Measurements from ENCODE around the gene CAPS. TPM values are rescaled to one million over a fixed set of nuclear protein-coding genes. Genes with fewer than 3 reads are reported as not detected.
A peak's percentile ranks its signal among the peaks of the same experiment; 100 is the strongest.

Gene CAPS
- total RNA-seq, 1 experiment from 2014 or later = 3.7 TPM

GRCh38 chr19:5943045-5943444 lies 29.0 kb downstream of the CAPS start:
- in situ Hi-C loops (cut with HindIII; ENCODE audit: low pct_unique_long_range_greater_than_20kb, low sequenced_read_pairs) = no loop called here

GRCh38 chr19:5943623-5944022 lies 29.6 kb downstream of the CAPS start:
- in situ Hi-C loops (cut with HindIII; ENCODE audit: low pct_unique_long_range_greater_than_20kb, low sequenced_read_pairs) = no loop called here
- DNase-seq (ENCODE audit: low read depth, low spot score) = no peak

More at GRCh38 chr19:5943045-5943444, 29.0 kb downstream of the CAPS start:
- no peak for DNase-seq (ENCODE audit: low read depth, low spot score)

GRCh38 chr19:5947435-5947834 lies 33.4 kb downstream of the CAPS start:
- in situ Hi-C loops (cut with HindIII; ENCODE audit: low pct_unique_long_range_greater_than_20kb, low sequenced_read_pairs) = no loop called here

GRCh38 chr19:5948752-5949564 lies 34.9 kb downstream of the CAPS start:
- DNase-seq (ENCODE audit: low read depth, low spot score) = no peak
- in situ Hi-C loops (cut with HindIII; ENCODE audit: low pct_unique_long_range_greater_than_20kb, low sequenced_read_pairs) = no loop called here

More at GRCh38 chr19:5947435-5947834, 33.4 kb downstream of the CAPS start:
- peak; percentile 49 for DNase-seq (ENCODE audit: low read depth, low spot score)

- no peak for DNase-seq (ENCODE audit: low read depth, low spot score)
- in situ Hi-C loops (cut with HindIII; ENCODE audit: low pct_unique_long_range_greater_than_20kb, low sequenced_read_pairs) = no loop called here
These were observed 35.8 kb downstream of the CAPS start for GRCh38 chr19:5949792-5950305.

GRCh38 chr19:5950741-5951140 lies 36.7 kb downstream of the CAPS start:
- in situ Hi-C loops (cut with HindIII; ENCODE audit: low pct_unique_long_range_greater_than_20kb, low sequenced_read_pairs) = no loop called here

GRCh38 chr19:5951338-5951861 lies 37.3 kb downstream of the CAPS start:
- DNase-seq (ENCODE audit: low read depth, low spot score) = no peak
- in situ Hi-C loops (cut with HindIII; ENCODE audit: low pct_unique_long_range_greater_than_20kb, low sequenced_read_pairs) = no loop called here

More at GRCh38 chr19:5950741-5951140, 36.7 kb downstream of the CAPS start:
- peak; percentile 1 for DNase-seq (ENCODE audit: low read depth, low spot score)

- in situ Hi-C loops (cut with HindIII; ENCODE audit: low pct_unique_long_range_greater_than_20kb, low sequenced_read_pairs) = no loop called here
- no peak for DNase-seq (ENCODE audit: low read depth, low spot score)
These were observed 38.4 kb downstream of the CAPS start for GRCh38 chr19:5952193-5953029.

GRCh38 chr19:5953030-5953589 lies 39.1 kb downstream of the CAPS start:
- in situ Hi-C loops (cut with HindIII; ENCODE audit: low pct_unique_long_range_greater_than_20kb, low sequenced_read_pairs) = no loop called here
- DNase-seq (ENCODE audit: low read depth, low spot score) = no peak

GRCh38 chr19:5953680-5954213 lies 39.7 kb downstream of the CAPS start:
- in situ Hi-C loops (cut with HindIII; ENCODE audit: low pct_unique_long_range_greater_than_20kb, low sequenced_read_pairs) = no loop called here
- no peak for DNase-seq (ENCODE audit: low read depth, low spot score)

- no peak for DNase-seq (ENCODE audit: low read depth, low spot score)
These were observed 40.2 kb downstream of the CAPS start for GRCh38 chr19:5954293-5954692.

GRCh38 chr19:5955636-5955935 lies 41.5 kb downstream of the CAPS start:
- DNase-seq (ENCODE audit: low read depth, low spot score) = no peak
- in situ Hi-C loops (cut with HindIII; ENCODE audit: low pct_unique_long_range_greater_than_20kb, low sequenced_read_pairs) = no loop called here

More at GRCh38 chr19:5954293-5954692, 40.2 kb downstream of the CAPS start:
- in situ Hi-C loops (cut with HindIII; ENCODE audit: low pct_unique_long_range_greater_than_20kb, low sequenced_read_pairs) = no loop called here

GRCh38 chr19:5956323-5956722 lies 42.3 kb downstream of the CAPS start:
- in situ Hi-C loops (cut with HindIII; ENCODE audit: low pct_unique_long_range_greater_than_20kb, low sequenced_read_pairs) = no loop called here
- no peak for DNase-seq (ENCODE audit: low read depth, low spot score)

- DNase-seq (ENCODE audit: low read depth, low spot score) = no peak
- in situ Hi-C loops (cut with HindIII; ENCODE audit: low pct_unique_long_range_greater_than_20kb, low sequenced_read_pairs) = no loop called here
These were observed 42.7 kb downstream of the CAPS start for GRCh38 chr19:5956728-5957127.

- in situ Hi-C loops (cut with HindIII; ENCODE audit: low pct_unique_long_range_greater_than_20kb, low sequenced_read_pairs) = no loop called here
- no peak for DNase-seq (ENCODE audit: low read depth, low spot score)
These were observed 43.1 kb downstream of the CAPS start for GRCh38 chr19:5957170-5957569.

GRCh38 chr19:5958074-5958850 lies 44.2 kb downstream of the CAPS start:
- DNase-seq (ENCODE audit: low read depth, low spot score) = no peak
- in situ Hi-C loops (cut with HindIII; ENCODE audit: low pct_unique_long_range_greater_than_20kb, low sequenced_read_pairs) = no loop called here

GRCh38 chr19:5958851-5959122 lies 44.7 kb downstream of the CAPS start:
- in situ Hi-C loops (cut with HindIII; ENCODE audit: low pct_unique_long_range_greater_than_20kb, low sequenced_read_pairs) = no loop called here
- DNase-seq (ENCODE audit: low read depth, low spot score) = no peak

All from SK-MEL-5 (cell line).